Measurements from ENCODE around the gene DNAJC8. TPM values are rescaled to one million over a fixed set of nuclear protein-coding genes. Genes with fewer than 3 reads are reported as not detected.

Gene DNAJC8
- total and polyA plus RNA-seq, 2 of the 4 experiments (the other 2 are of a cell fraction), result 53.6 to 81.0 TPM

DNA sequence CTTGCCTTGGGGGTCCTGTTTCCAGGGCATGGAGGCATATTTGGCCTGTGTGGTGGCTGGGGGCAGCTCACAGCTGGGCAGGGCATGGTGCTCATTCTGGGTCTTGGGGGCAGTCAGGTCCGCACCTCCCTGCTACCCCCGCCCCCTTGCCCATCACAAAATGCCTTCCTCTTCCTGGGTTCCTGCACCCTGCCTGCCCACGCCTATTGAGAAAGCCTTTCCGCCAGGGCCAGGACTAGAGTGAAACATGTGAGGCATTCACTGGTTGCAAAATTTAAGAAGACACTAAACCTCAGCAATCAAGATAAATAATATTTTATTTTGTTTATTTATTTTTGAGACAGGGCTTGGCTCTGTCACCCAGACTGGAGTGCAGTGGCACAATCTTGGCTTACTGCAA lies 76.0 kb downstream of the DNAJC8 start:
- dilution Hi-C loops (cut with HindIII; ENCODE audit: low sequenced_read_pairs, unreplicated experiment), result no loop called here

More for the DNA sequence above, 76.0 kb downstream of the DNAJC8 start:
- Histone ChIP-seq H3K4me3 (ENCODE audit: insufficient read depth, low read depth, low read length) (no peak overlapping the region), H3K4me2 (ENCODE audit: low read depth, low read length) (peak overlapping the region; percentile 44), H4K20me1 (ENCODE audit: insufficient read depth, low read length) (no peaks in the 10 kb centered on the region), H3K27ac (ENCODE audit: insufficient read depth, low read length) (peak overlapping the region; percentile 99), H3K9me3 (ENCODE audit: control insufficient read depth, insufficient read depth, low read length) (no peaks in the 10 kb centered on the region), H4K91ac (ENCODE audit: insufficient read depth, low read depth, low read length) (peak overlapping the region; percentile 67), H3K56ac (ENCODE audit: extremely low read depth, insufficient read depth, low read length) (peak overlapping the region; percentile 39; the same call in 1 of the 2 replicates), H2AFZ (replicated peaks; ENCODE audit: low read length, poor library complexity) (peak overlapping the region; percentile 9), H4K8ac (ENCODE audit: low read depth in 2 of 2, low read length in 2 of 2) (peak overlapping the region in 1 of 2 experiments; percentile 74; a peak in 2 of 4 replicates), H3K4ac (ENCODE audit: low read depth, low read length) (peak overlapping the region; percentile 71), H3K14ac (replicated peaks; ENCODE audit: low read depth, low read length) (peak overlapping the region; percentile 33; the same call in 1 of the 2 replicates), H3K9me1 (ENCODE audit: insufficient read depth, low read length) (peaks cover 21% of the 10 kb centered on the region), H3K36me3 (ENCODE audit: control insufficient read depth, insufficient read depth, low read length) (no peaks in the 10 kb centered on the region), H2BK120ac (ENCODE audit: low read depth, low read length) (peak overlapping the region; percentile 92), H2BK20ac (ENCODE audit: low read depth, low read length) (peak overlapping the region; percentile 80), H2BK5ac (ENCODE audit: low read depth, low read length, poor library complexity, severe bottlenecking) (peak overlapping the region; percentile 81), H2AK5ac (ENCODE audit: low read depth, low read length) (peak overlapping the region; percentile 88), H3K4me1 (ENCODE audit: control insufficient read depth, insufficient read depth, low read length) (peaks cover 24% of the 10 kb centered on the region), H3K79me1 (ENCODE audit: low read depth in 1 of 2, low read length in 2 of 2) (no peaks in the 10 kb centered on the region; a peak in 1 of 4 replicates), H4K5ac (ENCODE audit: low read depth, low read length) (peak overlapping the region; percentile 89), H3K27me3 (ENCODE audit: control insufficient read depth, insufficient read depth, low read length) (no peaks in the 10 kb centered on the region), H2BK15ac (ENCODE audit: low read depth, low read length) (0 out of 3 replicates have a peak overlapping the region, but pooled peaks have one; percentile 52), H3K18ac (ENCODE audit: low read depth, low read length) (peak overlapping the region; percentile 97), H3K9ac (ENCODE audit: low read depth, low read length) (peak overlapping the region; percentile 67; the same call in 1 of the 2 replicates), H2AK9ac (replicated peaks; ENCODE audit: low read depth, low read length, poor library complexity) (no peak overlapping the region), H3K23ac (ENCODE audit: low read depth, low read length) (0 out of 2 replicates have a peak overlapping the region, but pooled peaks have one; percentile 8)
- ChIA-PET CTCF (no interaction called here), POLR2A (ENCODE audit: unreplicated experiment) (no interaction called here)
- peak; percentile 13 for ATAC-seq (ENCODE audit: low read depth)
- DNase-seq, result no peak
- WGBS, 2 experiments (ENCODE audit: extremely low coverage in 2 of 2, insufficient read length in 1 of 2), result 73% methylated on average over 3 of the region's 4 CpGs; no CpG with 5 or more reads in 1 of the 2 experiments
- no TSS peak for BruUV-seq (replicated peaks)
- in situ Hi-C loops (cut with MboI; ENCODE audit: low sequenced_read_pairs) (no loop called here), intact Hi-C loops (cut with micrococcal nuclease) (no loop called here)
- TF ChIP-seq NFE2L2 (IDR thresholded peaks at IDR 0.05; ENCODE audit: low read depth, low read length), result no peak
- TF ChIP-seq CHD1 (IDR thresholded peaks at IDR 0.05; ENCODE audit: low read depth, low read length), result no peak
- TF ChIP-seq MAFK (IDR thresholded peaks at IDR 0.05; ENCODE audit: low read depth, low read length), result no peak
- TF ChIP-seq, protein P1, sequence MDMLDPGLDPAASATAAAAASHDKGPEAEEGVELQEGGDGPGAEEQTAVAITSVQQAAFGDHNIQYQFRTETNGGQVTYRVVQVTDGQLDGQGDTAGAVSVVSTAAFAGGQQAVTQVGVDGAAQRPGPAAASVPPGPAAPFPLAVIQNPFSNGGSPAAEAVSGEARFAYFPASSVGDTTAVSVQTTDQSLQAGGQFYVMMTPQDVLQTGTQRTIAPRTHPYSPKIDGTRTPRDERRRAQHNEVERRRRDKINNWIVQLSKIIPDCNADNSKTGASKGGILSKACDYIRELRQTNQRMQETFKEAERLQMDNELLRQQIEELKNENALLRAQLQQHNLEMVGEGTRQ (IDR thresholded peaks at IDR 0.05; ENCODE audit: low read depth, low read length), result no peak
- TF ChIP-seq POLR2A (IDR thresholded peaks at IDR 0.05; ENCODE audit: low read depth, low read length), result no peak
- no peak for TF ChIP-seq MXI1 (IDR thresholded peaks at IDR 0.05; ENCODE audit: borderline replicate concordance, low read depth, low read length)
- 0 out of 2 replicates have a peak, but pooled peaks have one; percentile 1 for TF ChIP-seq CEBPB (IDR thresholded peaks at IDR 0.05; ENCODE audit: low read depth, low read length)
- TF ChIP-seq MAZ (IDR thresholded peaks at IDR 0.05; ENCODE audit: borderline replicate concordance, low read depth, low read length), result no peak
